Stromal cell of bone marrow (primary cell): ENCODE measurements around the gene LRRC46.

Source experiments
- DNase-seq: peaks from one replicate; pipeline ENCODE4 v3.0.0-alpha.2; 2012; ENCODE audit warnings: low read depth

The LRRC46 gene

DNA sequence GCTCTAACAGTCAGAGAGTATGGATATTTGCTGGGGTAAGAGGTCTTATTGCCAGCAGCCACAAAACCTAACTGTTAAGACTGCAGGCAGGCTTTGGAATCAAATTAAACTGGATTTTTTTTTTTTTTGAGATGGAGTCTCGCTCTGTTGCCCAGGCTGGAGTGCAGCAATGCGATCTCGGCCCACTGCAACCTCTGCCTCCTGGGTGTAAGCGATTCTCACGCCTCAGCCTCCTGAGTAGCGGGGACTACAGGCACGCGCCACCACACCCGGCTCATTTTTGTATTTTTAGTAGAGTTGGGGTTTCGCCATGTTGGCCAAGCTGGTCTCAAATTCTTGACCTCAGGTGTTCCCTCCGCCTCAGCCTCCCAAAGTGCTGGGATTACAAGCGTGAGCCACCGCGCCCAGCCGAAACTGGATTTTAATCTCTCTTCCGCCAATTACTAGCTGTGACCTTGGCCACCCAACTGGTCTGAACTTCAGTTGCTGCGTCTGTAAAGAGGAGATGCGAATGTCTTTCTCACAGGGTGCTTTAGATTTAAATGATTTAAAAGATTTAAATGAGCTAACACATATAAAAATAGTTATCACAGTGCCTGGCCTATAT, 971 bp upstream of the LRRC46 start:
- no peak for DNase-seq

DNA sequence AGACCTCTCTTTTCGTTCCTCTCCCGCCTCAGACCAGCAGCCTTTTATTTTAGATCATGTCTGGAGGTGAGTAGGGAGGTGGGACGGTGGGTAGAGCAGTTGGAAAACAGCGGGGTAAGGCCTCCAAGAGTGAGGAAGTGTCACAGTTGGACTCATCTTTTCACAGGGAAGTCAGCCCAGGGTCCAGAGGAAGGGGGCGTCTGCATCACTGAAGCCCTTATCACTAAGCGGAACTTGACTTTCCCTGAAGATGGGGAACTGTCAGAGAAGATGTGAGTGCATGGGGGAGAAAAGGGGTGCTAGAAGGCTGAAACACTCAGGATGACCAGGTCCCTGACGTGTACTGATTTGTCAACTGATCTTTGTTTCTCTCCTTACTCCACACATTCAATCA, 461 bp downstream of the LRRC46 start:
- no peak for DNase-seq

DNA sequence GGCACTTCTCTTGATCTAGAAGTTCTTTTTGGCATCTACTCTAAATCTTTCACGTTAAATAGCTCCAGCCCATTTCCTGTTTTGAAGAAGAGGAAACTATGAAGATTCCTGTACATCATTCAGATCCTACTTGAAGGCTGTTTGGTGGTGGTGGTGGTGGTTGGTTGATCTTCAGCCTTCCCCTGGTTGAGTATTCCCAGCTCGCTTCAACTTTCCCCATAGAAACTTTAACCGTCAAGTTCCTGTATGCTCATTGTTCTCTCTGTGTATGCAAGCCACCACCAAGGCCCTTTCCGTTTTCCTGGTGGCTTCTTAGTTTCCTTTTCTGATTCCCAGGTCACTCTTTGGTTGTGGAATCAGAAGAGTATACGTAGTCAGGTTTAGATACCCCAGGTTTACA, 3.3 kb downstream of the LRRC46 start:
- no peak for DNase-seq

DNA sequence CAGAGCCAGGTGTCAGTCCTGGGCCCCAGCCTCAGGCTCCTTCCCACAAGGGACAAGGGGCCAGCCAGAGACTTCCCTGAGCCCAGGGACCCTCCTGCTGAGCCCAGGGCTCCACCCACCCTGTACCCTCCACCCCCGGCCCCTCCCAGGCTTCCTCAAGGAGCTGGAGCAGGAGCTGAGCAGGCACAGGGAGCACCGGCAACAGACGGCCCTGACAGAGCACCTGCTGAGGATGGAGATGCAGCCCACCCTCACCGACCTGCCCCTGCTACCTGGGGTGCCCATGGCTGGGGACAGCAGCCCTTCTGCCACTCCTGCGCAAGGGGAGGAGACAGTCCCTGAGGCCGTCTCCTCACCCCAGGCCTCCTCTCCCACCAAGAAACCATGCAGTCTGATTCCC, 5.1 kb downstream of the LRRC46 start:
- DNase-seq = no peak

DNA sequence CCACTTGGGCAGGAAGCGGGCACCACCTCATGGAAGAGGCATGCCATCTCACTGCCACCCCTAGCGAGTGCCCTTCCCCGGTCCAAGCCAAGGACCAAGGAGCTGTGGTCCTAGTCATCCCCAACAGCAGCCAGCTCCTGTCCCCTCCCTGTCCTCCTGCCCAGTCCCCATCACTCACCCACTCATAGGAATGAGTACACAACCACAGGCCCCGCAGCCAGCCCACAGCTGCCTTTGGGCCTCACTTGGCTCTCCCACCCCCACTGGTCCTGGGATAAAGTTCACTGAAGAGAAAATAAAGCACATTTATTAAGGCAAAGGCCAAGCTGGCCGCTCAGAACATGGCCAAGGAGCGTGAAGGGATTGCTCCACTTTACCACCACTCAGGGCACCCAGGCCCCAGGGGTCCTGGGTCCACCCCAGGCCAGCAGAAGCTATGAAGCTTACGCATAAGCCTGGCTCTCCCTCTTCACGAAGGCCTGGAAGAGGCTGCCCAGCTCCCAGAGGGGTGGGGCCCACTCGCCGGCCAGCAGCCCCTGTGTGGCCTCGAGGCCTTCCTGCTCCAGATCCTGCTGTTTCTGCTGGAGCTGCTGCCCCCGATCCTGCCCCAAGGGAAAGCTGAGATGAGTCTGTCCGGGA, 6.0 kb downstream of the LRRC46 start:
- DNase-seq = peak; percentile 14

DNA sequence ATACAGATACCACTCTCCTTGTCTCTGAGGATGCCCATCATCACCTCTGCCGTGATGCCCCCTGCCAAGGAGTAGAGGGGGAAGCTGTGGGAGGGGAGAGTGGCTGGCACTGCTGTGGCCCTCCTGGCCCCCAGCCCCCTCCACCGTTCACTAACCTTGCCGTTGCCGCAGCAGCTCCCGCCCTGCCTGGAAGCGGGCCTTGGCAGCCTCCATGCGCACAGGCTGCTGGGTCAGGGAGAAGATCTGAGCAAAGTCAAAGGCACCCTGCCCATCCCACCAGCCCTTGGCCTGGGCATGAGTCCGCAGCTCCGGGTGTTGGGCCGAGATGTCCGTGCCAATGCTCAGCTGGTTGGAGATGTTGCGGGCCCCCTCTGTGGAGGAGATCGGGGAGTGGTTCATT, 7.2 kb downstream of the LRRC46 start:
- no peak for DNase-seq

DNA sequence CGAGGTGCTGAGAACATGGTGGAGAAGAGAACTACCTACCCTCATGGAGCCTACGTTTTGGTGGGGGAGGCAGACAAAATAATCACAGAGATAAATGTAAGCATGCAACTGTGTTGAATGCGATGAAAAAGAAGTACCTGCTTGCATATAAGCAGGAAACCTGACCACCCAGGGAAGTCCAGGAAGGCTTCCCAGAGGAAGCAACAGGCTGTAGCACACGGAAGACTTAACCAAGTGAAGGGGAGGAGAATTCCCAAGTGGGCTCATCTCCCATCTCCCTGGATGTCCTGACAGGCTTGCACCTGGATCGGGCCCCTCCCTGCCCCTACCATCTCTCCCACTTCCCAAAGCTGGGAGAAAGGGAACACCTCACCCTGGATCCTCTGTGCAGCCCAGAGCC, 7.6 kb downstream of the LRRC46 start:
- DNase-seq = no peak

DNA sequence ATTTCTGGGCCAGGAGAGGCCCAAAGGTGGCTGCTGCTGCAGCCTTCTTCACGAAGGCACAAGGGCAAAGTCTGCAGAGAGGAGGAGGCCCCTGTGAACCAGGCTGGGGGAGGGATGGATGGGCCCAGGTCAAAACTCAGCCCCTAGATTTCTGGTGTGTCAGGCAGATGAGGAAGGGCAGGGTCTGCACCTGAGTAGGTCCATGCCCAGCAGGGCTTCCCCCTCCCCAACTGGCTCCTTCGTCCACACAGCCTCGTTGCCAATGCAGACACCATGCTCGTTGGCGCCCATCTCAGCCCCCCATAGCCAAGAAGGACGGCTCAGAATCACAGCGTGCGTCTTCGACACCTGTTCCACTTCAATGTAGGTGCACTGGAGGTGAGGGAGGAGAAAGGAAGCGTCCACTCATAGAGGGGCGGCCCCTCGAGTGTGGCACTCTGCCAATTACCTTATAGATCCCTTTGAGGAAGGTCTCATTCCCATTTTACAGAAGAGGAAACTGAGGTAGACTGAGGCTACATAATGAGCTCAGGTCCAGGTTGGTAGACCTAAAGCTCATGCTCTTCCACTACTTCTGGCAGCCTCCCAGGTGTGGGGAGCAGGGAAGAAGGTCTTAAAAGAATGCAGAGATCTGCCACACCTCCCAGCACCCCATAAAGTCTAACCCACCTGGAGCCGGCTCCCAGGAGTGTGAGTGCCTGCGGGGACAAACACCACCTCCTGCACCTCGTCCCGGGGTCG, 8.7 kb downstream of the LRRC46 start:
- no peak for DNase-seq

DNA sequence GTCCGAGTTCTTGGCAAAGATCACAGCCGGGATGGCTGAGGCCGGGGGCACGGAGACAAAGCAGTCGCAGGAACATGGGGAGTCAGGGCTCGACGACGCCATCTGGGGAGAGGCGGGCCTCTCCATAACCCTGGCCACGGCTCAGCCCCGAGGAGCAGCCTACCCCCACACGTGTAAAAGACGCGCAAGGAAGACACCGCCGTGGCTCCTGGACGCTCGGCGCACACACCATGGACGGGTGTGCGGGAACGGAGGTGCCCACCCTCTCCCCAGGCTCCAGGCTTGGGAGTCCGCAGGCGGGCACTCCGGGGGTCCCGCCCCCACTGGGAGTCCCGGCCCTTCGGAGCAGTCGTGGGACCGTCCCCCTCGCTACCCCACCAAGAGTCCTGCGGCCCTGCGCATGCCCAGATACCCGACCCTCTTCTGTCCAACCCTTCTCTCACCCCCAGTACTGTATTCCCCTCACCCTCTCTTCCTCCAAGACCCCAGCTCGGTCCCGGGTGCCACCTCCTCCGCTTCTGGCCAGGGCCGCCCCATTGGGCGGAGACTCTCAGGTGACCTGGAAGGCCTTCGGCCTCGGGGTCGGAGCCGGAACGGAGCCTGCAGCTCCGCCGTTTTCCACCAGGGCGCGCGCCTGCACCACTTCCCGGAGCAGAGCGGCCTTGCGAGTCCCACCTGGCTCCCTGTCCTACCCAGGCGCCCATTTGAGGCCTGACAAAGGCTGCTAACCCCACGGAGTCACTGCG, 9.4 kb downstream of the LRRC46 start, which contains the start of gene SCRN2:
SCRN2 (minus strand) TSS at position 532 of the 746 bp plus-strand sequence; CDS start at position 102, 430 bp downstream.
- DNase-seq = peak; percentile 62

DNA sequence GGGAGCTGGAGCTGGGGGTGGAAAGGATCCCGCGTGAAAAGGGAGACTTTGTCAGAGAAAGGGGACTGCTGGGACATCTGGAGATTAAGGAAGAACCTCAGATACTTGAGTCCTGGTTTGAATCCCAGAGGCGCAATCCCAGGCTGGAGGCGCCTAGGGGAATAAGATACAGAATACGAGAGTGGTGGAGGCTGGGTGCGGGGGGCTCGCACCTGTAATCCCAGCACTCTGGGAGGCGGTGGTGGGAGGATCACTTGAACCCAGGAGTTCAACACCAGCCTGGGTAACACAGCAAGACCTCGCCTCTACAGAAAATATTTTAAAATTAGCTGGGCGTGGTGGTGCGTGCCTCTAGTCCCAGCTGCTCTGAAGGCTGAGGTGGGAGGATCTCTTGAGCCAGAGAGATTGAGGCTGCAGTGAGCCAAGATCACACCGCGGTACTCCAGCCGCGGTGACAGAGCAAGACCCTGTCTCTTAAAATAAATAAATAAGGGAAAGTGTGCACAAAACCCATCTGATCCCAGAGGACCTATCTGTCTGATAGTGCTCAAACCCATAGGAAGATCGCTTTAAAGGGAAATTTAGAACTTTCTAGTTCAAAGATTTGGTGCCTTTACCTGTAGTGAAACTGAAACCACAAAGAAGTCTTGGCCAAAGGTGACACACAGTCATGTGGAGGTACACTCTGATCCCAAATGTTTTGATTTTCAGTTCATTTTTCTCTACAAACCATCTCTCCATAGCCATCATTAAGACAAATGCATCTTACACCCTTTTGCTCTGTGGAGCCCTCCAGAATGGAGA, 10.2 kb downstream of the LRRC46 start:
- DNase-seq = no peak

DNA sequence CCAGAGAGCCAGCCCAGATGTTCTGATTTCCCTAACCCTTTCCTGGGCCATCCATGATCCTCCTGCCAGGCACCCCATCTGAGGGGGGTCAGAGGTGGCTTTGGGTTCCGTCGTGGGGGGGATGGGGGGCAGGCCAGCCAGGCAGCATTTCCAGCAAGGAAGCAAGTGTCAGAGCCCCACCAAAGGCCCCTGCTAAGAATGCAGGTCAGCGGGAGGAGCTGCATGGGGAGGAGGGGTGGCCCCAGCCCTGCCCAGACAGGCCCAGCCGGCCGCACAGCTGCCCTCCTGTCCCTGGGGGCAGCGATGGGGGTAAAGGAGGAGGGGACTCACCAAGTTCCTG, 11.9 kb downstream of the LRRC46 start:
- no peak for DNase-seq

DNA sequence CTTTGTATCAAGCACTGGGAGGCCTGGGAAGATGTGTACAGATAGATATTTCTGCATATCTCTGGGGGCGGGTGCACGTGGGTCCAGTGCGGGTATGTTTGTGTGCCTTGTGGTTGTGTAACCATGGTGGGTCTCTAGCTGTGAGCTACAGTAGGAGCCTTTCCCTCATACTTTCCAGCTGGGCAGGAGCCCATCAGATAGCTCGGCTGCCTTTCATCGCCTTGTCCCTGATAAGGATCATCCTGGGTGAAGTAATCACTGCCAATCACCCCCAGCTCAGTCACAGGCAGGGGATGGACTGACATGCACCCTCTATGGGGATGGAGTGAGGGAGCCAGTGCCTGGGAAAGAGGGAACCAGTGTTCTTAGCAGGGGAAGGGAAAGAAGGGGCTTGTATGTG, 12.8 kb downstream of the LRRC46 start:
- DNase-seq = no peak

DNA sequence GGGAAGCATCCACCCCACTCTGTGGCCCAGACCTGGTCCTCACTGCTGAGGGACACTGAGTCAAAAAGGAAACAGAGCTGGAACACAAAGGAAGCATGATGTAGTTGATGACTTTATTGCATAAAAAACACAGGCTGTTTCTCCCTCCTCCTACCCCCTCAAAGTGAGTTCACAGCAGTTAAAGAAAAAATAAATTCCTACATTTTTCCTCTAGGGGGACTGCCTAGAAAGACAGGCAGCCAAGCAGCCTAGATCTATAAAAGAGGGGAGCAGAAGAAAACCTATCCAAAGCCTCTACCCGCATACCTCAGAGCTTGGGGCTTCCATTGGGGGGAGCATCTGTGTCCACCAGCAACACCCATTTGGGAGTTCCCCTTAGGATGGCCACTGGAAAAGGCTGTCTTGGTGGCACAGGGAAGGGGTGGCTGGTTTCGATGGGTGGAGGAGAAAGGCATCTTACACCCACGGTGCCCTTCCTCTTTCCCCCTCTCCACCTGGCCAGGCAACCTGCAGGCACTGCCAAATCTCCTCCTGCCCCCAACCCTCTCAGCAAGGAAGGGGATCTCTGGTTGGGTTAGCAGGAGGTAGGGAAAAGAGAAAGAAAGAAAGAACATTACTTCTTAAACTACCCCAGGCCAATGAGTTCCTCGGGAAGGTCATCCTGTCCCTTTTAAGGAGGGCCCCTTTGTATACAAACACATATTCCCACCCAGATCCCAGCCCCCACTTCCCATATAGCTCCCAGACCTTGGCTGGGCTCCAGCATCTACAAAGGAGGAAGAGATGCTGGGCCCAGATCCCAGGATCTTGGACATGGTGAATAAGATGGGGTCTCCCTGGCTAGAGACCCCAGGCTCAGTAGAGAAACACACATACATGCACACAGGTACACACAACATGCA, 13.6 kb downstream of the LRRC46 start:
- no peak for DNase-seq

DNA sequence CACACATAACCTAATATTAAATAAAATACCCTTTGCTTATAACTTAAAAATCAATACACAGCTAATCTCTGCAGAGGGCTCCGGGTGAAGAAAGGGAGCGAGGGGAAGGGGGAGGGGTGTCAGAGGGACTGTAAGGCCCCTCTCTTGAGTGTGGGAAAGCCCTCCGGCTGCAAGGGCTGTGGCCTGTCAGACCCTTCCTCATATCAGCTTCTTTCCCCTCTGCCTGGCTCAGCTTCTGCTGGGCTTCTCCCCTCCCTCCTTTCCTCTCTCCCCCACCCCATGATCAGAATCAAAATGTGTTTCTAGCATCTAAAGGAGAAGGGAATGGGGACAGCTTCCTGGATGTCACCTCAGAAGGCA, 14.2 kb downstream of the LRRC46 start:
- no peak for DNase-seq

DNA sequence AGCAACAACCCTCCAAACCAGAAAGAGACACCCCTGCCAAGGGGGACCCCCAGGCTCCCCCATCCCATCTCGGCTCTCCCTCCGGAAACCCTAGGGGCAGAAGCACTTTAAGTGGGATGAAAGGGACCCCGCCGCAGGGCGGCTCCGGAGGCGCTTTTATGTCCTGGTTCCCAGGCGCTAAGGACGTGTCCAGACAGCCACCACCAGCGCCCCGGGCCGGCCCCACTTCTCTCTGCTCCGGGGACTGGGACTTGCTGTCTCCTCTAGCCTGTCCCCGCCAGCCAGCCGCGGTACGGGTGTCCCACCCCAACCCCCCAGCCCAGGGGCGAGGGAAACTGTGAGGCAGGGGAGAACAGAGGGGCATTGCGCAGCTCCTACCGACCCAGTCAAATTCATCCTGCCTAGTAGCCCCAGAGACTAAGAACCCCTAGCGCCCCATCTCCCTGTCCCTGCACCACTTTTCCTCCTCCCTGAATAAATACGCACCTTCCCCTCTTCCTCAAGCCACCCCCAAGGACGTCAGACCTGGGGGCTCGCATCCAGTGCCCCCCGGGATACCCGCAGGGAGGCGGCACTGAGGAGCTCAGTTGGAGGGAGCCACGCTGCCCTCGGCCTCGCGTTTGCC, 15.4 kb downstream of the LRRC46 start:
- no peak for DNase-seq

DNA sequence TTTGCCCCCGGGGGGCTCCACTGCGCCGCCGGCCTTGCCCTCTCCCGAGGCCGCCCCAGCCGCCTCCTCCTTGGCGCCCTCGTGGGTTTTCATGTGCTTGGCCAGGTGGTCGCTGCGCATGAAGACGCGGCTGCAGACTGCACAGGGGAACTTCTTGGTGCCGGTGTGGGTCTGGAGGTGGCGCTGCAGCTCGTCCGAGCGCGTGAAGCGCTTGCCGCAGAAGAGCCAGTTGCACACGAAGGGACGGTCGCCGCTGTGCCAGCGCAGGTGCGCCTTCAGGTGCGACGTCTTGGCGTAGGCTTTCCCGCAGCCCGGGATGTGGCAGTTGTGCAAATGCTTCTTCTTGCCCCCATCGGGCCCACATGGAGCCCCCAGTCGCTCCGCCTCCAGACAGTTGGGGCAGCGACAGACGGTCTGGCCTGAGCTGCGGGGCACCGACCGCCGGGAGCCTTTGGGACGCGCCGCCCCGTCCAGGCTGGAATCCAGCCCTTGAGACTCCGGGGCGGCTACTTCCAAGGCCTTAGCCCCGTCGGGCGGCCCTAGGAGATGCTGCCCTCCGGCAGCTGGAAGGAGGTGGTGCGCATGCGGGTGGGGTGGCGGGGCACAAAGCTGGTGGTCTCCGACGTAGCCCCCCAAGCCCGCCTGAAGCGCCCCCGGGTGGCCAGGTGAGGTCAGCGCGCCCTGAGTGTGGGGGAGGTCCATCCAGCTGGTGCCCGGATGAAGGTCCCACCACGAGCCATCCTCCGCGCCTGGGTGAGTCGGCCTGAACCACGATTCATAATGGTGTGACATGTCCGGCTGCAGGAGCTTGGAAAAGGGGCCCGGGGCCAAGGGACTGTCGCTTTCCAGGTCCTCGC, 16.1 kb downstream of the LRRC46 start:
- no peak for DNase-seq

DNA sequence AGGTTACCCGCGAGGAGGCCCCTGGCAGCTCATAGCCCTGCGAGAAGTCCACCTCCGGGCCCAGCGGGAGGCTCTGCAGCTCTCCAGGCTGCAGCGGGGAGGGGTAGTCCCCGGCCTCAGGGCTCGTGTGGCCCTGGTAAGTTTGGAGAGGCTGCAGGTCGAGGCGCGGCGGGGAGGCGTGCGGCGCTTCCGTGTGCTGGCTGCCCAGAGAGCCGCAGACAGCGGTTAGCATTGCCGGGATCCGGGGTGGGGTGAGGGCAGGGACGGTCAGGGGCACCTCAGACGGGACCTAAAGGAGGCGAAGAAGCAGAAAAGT, 16.7 kb downstream of the LRRC46 start:
- no peak for DNase-seq

DNA sequence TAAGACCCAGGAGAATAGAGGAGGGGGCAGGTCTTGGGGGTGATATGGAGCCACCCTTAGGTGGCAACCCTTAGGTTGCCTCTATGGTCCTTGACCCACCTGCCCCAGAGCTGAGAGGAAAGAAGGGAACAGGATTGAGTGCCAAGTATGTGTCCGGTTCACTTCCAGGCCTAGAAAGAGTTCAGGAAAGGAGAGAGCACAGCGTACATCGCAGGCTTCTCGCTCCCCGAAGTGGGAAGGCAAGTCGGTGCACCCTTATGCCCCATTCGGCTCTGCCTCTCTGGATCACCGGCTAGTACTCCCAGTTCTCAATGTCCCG, 18.9 kb downstream of the LRRC46 start:
- DNase-seq = no peak

DNA sequence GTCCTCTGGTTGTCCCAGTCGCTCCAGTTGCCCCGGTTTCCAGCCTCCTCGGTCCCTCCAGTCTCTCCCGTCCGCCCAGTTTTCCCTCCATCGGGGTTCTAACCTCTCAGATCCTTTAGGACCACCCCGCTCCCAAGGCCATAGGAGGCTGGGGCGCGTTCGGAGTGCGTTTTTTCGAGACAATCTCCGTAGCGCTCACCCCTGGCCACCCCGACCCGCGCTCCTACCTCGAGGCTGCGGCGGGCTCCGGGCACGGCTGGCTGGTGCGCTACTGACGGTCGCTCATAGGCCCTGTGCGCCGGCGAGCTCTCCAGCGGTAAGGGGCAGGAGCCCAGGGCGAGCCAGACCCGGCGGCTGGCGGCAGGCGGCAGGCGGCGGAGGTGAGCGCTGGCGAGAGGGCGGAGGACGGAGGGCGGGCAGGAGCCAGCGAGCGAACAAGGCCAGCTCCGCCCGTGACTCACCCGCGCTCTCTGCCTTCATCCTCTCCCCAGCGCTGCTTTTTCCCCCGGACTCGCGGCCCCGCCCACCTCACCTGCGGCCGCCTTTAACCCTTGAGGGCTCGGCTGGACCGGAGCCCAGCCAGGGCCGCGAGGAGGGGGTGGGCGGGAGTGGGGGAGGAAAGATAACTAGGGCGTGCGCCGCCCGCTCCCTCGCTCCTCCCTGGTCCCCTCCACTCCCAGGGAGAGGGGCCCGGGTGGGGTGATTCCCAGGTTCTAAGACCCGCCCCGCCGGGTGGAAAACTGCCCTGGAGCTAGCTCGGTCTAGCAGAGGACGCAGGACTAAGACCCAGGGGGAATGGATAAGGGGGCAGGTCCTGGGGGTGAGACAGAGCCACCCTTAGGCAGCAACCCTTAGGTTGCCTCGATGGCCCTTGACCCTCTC, 19.5 kb downstream of the LRRC46 start, which contains the start of gene SP6:
SP6 (minus strand) TSS at position 472 of the 882 bp plus-strand sequence. CDS start 2,734 bp downstream, outside the sequence.
- DNase-seq = peak; percentile 17
